Activated naive CD8-positive, alpha-beta T cell treated with anti-CD3 and anti-CD28 coated beads, Interleukin-2, amount 50 U/mL, for 16 hours (primary cell): ENCODE data around the gene NT5C1A.

Experiments
- DNase-seq: peaks from one replicate; pipeline ENCODE4 v3.0.0-alpha.2; 2020; ENCODE audit warnings: low read depth, low spot score

The NT5C1A gene

GRCh38 chr1:39671793-39672550, at the start of gene NT5C1A:
Gene NT5C1A, minus strand, starts transcription at chr1:39672107. Its CDS starts 69 bp downstream, at chr1:39672038.
- no peak for DNase-seq

- no peak for DNase-seq
Measured at GRCh38 chr1:39721664-39722063, 49.8 kb upstream of the NT5C1A start.

- no peak for DNase-seq
Measured at GRCh38 chr1:39720094-39720999, 48.4 kb upstream of the NT5C1A start.

- DNase-seq, result no peak
Measured at GRCh38 chr1:39717809-39718208, 45.9 kb upstream of the NT5C1A start.

GRCh38 chr1:39713557-39713956, 41.6 kb upstream of the NT5C1A start:
- no peak for DNase-seq

GRCh38 chr1:39711966-39712340, 40.0 kb upstream of the NT5C1A start:
- no peak for DNase-seq

GRCh38 chr1:39711104-39711965, 39.4 kb upstream of the NT5C1A start:
- no peak for DNase-seq

GRCh38 chr1:39707506-39707905, 35.6 kb upstream of the NT5C1A start:
- no peak for DNase-seq

GRCh38 chr1:39704757-39705156, 32.9 kb upstream of the NT5C1A start:
- DNase-seq, result no peak

- no peak for DNase-seq
Measured at GRCh38 chr1:39701049-39701439, 29.1 kb upstream of the NT5C1A start.

- no peak for DNase-seq
Measured at GRCh38 chr1:39700348-39700747, 28.4 kb upstream of the NT5C1A start.

GRCh38 chr1:39699419-39699818, 27.5 kb upstream of the NT5C1A start:
- no peak for DNase-seq

GRCh38 chr1:39698568-39698967, 26.7 kb upstream of the NT5C1A start:
- DNase-seq, result no peak

GRCh38 chr1:39696448-39696847, 24.5 kb upstream of the NT5C1A start:
- DNase-seq, result no peak

GRCh38 chr1:39695016-39695415, 23.1 kb upstream of the NT5C1A start:
- no peak for DNase-seq

- DNase-seq, result no peak
Measured at GRCh38 chr1:39694026-39694425, 22.1 kb upstream of the NT5C1A start.

- no peak for DNase-seq
Measured at GRCh38 chr1:39692152-39693074, 20.5 kb upstream of the NT5C1A start.

- DNase-seq, result peak; percentile 76
Measured at GRCh38 chr1:39691383-39692151, 19.7 kb upstream of the NT5C1A start, which contains the start of gene HPCAL4. Gene HPCAL4, minus strand, starts transcription at chr1:39691433. Its CDS starts 6,830 bp downstream, at chr1:39684603.

- DNase-seq, result no peak
Measured at GRCh38 chr1:39690794-39691382, 19.0 kb upstream of the NT5C1A start.
